Measurements from ENCODE around the gene TWF1. TPM values are rescaled to one million over a fixed set of nuclear protein-coding genes. Genes with fewer than 3 reads are reported as not detected.
"Not testable (repeated sequence)": the region's sequence is repeated elsewhere in the genome, so short reads cannot be mapped to it uniquely, and the experiment has no call there.

TWF1 gene
- total RNA-seq, 1 donor from 2014 or later = 28.4 TPM

DNA sequence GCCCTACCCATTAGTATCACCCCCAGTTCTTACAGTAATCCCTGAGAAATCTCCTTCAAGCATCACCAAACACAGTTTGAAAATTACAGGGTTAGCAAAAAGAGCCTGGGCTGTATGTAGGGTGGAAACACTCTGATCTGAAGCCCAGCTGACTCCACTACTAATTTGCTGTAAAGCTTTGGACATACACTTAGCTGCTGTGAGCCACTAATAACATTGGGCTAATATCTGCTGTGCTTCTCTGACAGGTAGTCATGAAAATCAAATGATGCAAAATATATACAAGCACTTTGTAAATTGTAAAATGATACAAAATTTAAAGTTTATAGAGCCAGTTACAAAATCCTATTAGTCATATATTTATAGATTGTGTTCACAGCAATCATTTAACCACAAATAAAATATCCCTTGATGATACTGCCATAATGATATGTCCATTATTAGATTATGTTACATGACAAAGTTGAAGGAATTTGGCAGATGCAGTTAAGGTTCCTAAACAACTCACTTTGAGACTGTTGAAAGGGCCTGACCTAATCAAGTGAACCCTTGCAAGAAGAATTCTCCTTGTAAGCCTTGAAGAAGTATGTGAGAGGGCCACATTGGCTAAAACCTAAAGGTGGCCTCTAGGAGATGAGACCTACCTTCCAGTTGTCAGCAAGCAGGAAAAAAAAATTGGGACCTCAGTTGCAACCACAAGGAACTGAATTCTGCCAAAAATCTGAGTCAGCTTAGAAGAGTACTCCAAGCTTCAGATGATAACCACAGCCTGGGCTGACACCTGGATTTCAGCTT, 19.0 kb downstream of the TWF1 start:
- no peaks in the 10 kb centered on the region for H3K4me1 Mint-ChIP-seq (ENCODE audit: low read depth)
- no peak overlapping the region for H3K27ac Mint-ChIP-seq
- no peaks in the 10 kb centered on the region for H3K9me3 Mint-ChIP-seq
- no peak for DNase-seq (ENCODE audit: low spot score)
- intact Hi-C loops (cut with micrococcal nuclease) = no loop called here
- H3K27me3 Mint-ChIP-seq (ENCODE audit: insufficient read depth) = no peaks in the 10 kb centered on the region
- H3K36me3 Mint-ChIP-seq (ENCODE audit: low read depth) = peaks cover 27% of the 10 kb centered on the region
- no peak overlapping the region for H3K4me3 Mint-ChIP-seq

DNA sequence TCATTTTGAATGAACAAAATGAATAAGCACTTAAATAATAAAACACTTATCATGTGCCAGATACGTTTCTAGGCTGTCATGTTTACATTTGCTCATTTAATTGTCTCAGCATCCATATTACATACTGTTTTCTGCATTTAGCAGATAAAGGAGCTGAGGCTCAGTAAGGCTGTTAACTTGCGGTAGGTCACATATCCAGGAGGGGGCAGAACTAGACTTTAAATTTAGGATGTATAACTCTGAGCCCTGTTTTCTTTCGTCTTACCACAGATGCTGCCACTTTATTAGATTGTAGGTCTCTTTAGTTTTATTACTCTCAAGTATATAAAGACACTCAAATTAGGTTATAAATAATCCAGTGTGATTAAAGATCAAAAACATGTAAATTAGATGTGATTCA, 29.6 kb downstream of the TWF1 start:
- peaks cover 29% of the 10 kb centered on the region for H3K36me3 Mint-ChIP-seq (ENCODE audit: low read depth)

DNA sequence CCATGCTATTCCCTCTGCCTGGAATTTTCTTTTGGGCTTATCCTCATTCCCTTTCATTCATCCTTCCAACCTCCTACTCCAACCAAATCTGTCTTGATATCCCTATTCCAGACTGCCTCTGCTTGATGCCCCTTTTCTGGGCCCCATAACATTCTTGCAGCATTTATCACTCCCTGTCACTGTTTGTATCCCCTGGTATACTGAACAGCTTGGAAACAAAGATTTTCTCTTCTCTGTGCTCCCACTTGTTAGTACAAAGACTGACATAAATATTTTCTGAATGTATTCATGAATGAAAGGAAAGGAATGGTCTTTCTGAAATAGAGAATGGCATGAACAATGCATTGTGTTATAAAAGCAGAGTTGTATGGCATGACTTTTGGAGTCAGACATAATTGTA, 39.8 kb downstream of the TWF1 start:
- no peak for DNase-seq (ENCODE audit: low spot score)

More for the DNA sequence above, 29.6 kb downstream of the TWF1 start:
- no peak for DNase-seq (ENCODE audit: low spot score)
- intact Hi-C loops (cut with micrococcal nuclease) = loop anchor here (1.0 kb wide), 1 partner anchor 106 kb away; no protein-coding TSS in a partner anchor
- no peaks in the 10 kb centered on the region for H3K27me3 Mint-ChIP-seq (ENCODE audit: insufficient read depth)
- peaks cover 6% of the 10 kb centered on the region for H3K4me1 Mint-ChIP-seq (ENCODE audit: low read depth)
- no peaks in the 10 kb centered on the region for H3K9me3 Mint-ChIP-seq
- no peak overlapping the region for H3K4me3 Mint-ChIP-seq
- no peak overlapping the region for H3K27ac Mint-ChIP-seq

DNA sequence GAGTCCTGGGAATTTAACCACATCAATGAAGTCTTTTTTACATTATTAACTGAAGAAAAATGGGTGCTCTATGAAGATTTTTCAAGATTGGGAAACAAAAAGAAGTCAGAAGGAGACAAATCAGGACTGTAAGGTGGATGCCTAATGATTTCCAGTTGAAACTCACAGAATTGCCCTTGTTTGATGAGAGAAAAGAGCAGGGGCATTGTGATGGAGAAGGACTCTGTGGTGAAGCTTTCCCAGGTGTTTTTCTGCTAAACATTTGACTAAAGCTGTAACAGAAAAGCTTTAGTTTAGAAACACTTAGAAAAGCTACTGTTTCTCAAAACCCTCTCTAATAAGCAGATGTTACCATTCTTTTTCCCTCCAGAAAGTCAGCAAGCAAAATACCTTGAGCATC, 41.6 kb downstream of the TWF1 start:
- DNase-seq (ENCODE audit: low spot score) = no peak
- Mint-ChIP-seq H3K27ac (no peak overlapping the region), H3K4me1 (ENCODE audit: low read depth) (peaks cover 30% of the 10 kb centered on the region), H3K36me3 (ENCODE audit: low read depth) (peaks cover 21% of the 10 kb centered on the region), H3K4me3 (no peak overlapping the region), H3K27me3 (ENCODE audit: insufficient read depth) (no peaks in the 10 kb centered on the region), H3K9me3 (no peaks in the 10 kb centered on the region)
- intact Hi-C loops (cut with micrococcal nuclease) = no loop called here

More for the DNA sequence above, 39.8 kb downstream of the TWF1 start:
- H3K36me3 Mint-ChIP-seq (ENCODE audit: low read depth) = peaks cover 27% of the 10 kb centered on the region
- H3K4me1 Mint-ChIP-seq (ENCODE audit: low read depth) = peaks cover 25% of the 10 kb centered on the region
- no peaks in the 10 kb centered on the region for H3K27me3 Mint-ChIP-seq (ENCODE audit: insufficient read depth)
- no peak overlapping the region for H3K4me3 Mint-ChIP-seq
- H3K27ac Mint-ChIP-seq = no peak overlapping the region
- intact Hi-C loops (cut with micrococcal nuclease) = no loop called here
- H3K9me3 Mint-ChIP-seq = no peaks in the 10 kb centered on the region

DNA sequence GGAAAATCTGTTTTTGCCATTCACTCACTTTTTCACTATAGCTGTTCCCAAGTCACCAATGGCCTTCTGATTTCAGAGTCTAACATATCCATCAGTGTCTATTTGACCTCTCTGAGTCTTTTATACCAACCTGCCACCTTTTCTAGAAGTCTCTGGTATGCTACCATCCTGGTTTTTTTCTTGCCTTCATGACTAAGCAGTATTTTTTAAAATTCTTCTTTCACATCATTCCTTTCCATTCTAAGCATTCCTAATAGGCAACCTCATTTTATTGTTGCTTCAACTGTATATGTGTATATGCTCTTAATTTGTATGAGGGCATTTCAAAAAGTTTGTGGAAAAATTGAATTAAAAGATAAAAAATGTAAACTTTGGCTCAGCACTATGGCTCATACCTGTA, 42.3 kb downstream of the TWF1 start:
- Mint-ChIP-seq H3K36me3 (ENCODE audit: low read depth) (peaks cover 18% of the 10 kb centered on the region), H3K4me1 (ENCODE audit: low read depth) (peaks cover 35% of the 10 kb centered on the region), H3K27me3 (ENCODE audit: insufficient read depth) (no peaks in the 10 kb centered on the region), H3K4me3 (no peak overlapping the region), H3K27ac (no peak overlapping the region), H3K9me3 (no peaks in the 10 kb centered on the region)
- intact Hi-C loops (cut with micrococcal nuclease) = no loop called here
- DNase-seq (ENCODE audit: low spot score) = no peak

DNA sequence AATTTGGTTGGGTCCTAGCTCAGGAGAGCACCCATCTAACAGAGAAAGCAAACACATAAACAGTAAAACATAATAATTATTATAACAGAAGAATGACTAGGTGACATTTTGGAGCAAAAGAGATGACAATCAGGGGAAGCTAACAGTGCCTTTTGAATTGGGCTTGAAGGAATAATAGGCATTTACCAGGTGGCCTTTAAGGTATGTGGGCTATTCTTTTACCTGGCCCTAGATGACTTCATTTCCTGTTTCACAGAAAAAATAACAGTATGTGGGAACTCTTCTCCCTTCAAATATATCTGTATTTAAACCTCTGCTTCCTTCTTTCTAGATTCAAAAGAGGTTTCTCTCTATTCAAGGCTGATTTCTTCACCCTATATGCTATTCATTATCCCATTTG, 43.5 kb downstream of the TWF1 start:
- Mint-ChIP-seq H3K4me1 (ENCODE audit: low read depth) (peaks cover 40% of the 10 kb centered on the region), H3K9me3 (no peaks in the 10 kb centered on the region)
- no peak for DNase-seq (ENCODE audit: low spot score)

DNA sequence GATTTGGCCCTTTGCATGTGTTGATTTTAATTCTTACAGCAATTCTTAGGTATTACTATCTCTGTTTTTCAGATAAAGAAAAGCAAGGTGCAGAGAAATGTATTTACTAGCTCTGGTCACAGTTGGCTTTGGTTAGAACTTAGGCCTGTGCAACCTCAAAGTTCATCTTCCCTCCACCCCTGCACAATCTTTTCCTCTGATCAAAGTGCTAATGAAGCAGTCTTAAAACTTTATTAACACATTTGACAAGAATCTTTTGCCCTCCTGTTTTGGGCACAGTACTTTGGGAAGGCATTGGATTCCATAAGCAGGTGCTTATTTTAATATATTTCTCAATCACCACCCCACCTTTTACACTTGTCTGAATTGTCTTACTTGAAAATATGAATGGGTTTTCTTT, 44.6 kb downstream of the TWF1 start:
- peak overlapping the region; percentile 57 for H3K4me3 Mint-ChIP-seq
- no peak overlapping the region for H3K27ac Mint-ChIP-seq
- H3K36me3 Mint-ChIP-seq (ENCODE audit: low read depth) = peaks cover 13% of the 10 kb centered on the region
- H3K9me3 Mint-ChIP-seq = no peaks in the 10 kb centered on the region
- intact Hi-C loops (cut with micrococcal nuclease) = no loop called here
- H3K4me1 Mint-ChIP-seq (ENCODE audit: low read depth) = peaks cover 48% of the 10 kb centered on the region
- H3K27me3 Mint-ChIP-seq (ENCODE audit: insufficient read depth) = no peaks in the 10 kb centered on the region
- no peak for DNase-seq (ENCODE audit: low spot score)

More for the DNA sequence above, 43.5 kb downstream of the TWF1 start:
- Mint-ChIP-seq H3K36me3 (ENCODE audit: low read depth) (peaks cover 13% of the 10 kb centered on the region), H3K27ac (no peak overlapping the region), H3K27me3 (ENCODE audit: insufficient read depth) (no peaks in the 10 kb centered on the region), H3K4me3 (no peak overlapping the region)
- intact Hi-C loops (cut with micrococcal nuclease) = no loop called here

DNA sequence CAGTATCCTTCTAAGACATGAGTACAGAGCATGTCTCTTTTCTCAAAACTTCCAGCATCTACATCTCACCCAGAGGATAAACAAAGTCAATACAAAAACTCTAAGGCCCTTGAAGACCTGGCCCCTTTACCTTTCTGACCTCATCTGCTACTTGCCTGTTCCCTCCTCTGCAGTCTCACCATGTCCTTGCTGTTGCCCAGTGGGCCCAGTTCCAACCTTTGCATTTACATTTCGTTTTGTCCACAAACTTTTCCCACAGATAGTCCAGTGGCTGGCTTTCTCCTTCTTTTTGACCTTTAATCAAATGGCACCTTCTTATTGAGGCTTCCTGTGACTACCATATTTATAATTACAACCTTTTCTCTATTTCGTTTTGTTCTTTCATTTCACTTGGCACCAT, 45.7 kb downstream of the TWF1 start:
- no peak for DNase-seq (ENCODE audit: low spot score)
- Mint-ChIP-seq H3K4me3 (peak overlapping the region; percentile 98), H3K27ac (peak overlapping the region; percentile 77), H3K4me1 (ENCODE audit: low read depth) (peaks cover 59% of the 10 kb centered on the region), H3K27me3 (ENCODE audit: insufficient read depth) (no peaks in the 10 kb centered on the region), H3K9me3 (no peaks in the 10 kb centered on the region), H3K36me3 (ENCODE audit: low read depth) (peaks cover 13% of the 10 kb centered on the region)
- intact Hi-C loops (cut with micrococcal nuclease) = no loop called here

DNA sequence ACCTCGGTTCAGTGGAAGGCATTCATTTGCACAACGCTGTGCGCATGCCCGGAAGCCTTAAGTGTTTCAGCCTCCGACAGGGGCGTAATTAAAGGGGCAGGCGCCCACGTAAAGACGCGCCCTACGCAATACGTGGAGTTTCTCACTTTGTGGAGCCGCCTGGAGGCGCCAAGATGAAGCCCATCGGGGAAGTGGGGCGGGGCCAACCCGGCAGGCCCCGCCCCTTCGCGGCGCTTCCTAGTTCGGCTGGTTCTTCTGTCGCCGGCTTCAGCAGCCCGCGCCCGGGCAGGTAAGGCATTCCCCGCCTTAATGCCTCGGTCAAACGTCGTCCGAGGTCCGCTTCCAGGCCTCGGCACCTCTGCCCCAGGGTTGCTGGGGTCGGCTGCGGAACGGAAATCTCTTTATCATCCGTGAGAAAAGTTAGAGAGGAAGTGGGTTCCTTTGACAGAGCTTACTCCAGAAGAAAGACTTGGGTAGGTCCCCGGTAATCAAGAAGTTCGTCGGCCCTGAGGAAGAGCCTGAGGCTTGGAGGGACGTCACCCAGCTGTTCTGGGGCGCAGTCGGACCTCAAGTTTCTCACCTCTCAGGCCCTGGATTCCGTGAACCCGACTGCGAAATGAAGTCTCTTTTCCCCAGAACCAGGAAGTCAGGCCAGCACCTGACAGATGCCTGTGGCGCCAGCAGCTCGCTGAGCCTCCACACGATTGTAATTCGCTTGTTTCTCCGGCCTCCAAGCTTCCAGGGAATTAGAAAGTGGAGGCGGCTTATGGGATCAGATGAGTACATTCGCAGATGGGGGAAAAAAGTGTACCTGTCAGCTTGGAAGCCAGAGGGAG, 47.2 kb downstream of the TWF1 start, which contains the start of the genes IRAK4 and PUS7L:
IRAK4 (plus strand) TSS at position 224 of the 836 bp plus-strand sequence. CDS start 9,161 bp downstream, outside the sequence.
PUS7L (minus strand) TSS at position 63 of the 836 bp plus-strand sequence. CDS start 3,545 bp downstream, outside the sequence.
- Mint-ChIP-seq H3K4me3 (peak within 1 kb of the TSS; percentile 98), H3K27ac (peak within 1 kb of the TSS; percentile 98), H3K36me3 (ENCODE audit: low read depth) (peaks cover 26% of the 10 kb centered on the region), H3K4me1 (ENCODE audit: low read depth) (peaks cover 68% of the 10 kb centered on the region), H3K9me3 (no peaks in the 10 kb centered on the region), H3K27me3 (ENCODE audit: insufficient read depth) (no peaks in the 10 kb centered on the region)
- peak; percentile 91 for DNase-seq (ENCODE audit: low spot score)
- intact Hi-C loops (cut with micrococcal nuclease) = loop anchor here (1.0 to 10.0 kb wide), 6 partner anchors 28 to 1432 kb away; partner anchors contain the start of genes PPHLN1, TMEM117, TWF1 and ZCRB1

DNA sequence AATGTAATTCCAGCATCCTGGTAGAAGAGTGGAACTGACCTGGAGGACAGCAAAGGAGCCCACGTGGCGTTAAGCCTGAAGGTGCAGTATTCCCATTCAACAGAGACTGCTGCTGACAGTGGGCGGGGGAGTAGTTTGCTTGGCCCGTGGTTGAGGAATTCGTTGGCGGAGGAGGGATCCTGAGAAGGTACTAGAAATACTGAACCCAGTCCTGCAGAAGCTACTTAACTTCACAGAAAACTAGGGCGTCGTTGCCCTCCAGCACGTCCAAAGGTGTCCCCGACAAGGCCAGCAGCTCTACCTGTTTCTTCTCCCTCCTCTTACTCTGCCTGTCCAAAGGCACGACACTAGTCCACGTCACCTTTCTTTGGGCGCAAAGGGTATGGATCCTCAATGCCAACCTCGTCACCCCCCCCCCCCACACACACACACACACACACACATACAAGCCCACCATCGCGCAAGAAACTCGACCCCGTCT, 47.8 kb downstream of the TWF1 start:
- peak overlapping the region; percentile 98 for H3K27ac Mint-ChIP-seq
- H3K27me3 Mint-ChIP-seq (ENCODE audit: insufficient read depth) = no peaks in the 10 kb centered on the region
- H3K4me1 Mint-ChIP-seq (ENCODE audit: low read depth) = peaks cover 74% of the 10 kb centered on the region
- intact Hi-C loops (cut with micrococcal nuclease) = loop anchor here (1.0 to 10.0 kb wide), 6 partner anchors 27 to 1431 kb away; partner anchors contain the start of genes PPHLN1, TMEM117, TWF1 and ZCRB1
- no peaks in the 10 kb centered on the region for H3K9me3 Mint-ChIP-seq
- peak overlapping the region; percentile 98 for H3K4me3 Mint-ChIP-seq
- peaks cover 27% of the 10 kb centered on the region for H3K36me3 Mint-ChIP-seq (ENCODE audit: low read depth)
- peak; percentile 2 for DNase-seq (ENCODE audit: low spot score)

DNA sequence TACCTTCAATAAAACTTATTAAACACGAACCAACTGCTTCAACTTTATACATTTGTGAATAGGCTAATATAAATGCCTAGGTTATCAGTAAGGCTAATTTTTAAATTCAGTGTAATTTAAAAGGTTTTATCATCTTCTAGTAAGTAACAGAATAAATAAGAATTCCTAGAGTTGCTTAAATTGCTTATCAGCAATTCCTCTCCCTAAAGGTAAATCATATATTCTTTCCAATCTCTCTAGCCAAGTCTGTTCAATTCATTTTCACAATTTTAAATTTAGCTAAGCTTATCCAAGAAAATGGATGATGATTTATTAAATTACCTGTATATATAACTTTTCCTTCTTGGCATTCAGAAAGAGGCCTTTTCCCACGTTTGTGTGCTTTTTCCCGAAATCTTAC, 52.1 kb downstream of the TWF1 start:
- intact Hi-C loops (cut with micrococcal nuclease) = loop anchor here (10.0 kb wide), 1 partner anchor 1091 kb away; no protein-coding TSS in a partner anchor
- Mint-ChIP-seq H3K36me3 (ENCODE audit: low read depth) (peaks cover 39% of the 10 kb centered on the region), H3K4me1 (ENCODE audit: low read depth) (peaks cover 54% of the 10 kb centered on the region), H3K4me3 (no peak overlapping the region), H3K27ac (no peak overlapping the region), H3K9me3 (peaks cover 7% of the 10 kb centered on the region), H3K27me3 (ENCODE audit: insufficient read depth) (no peaks in the 10 kb centered on the region)
- no peak for DNase-seq (ENCODE audit: low spot score)

DNA sequence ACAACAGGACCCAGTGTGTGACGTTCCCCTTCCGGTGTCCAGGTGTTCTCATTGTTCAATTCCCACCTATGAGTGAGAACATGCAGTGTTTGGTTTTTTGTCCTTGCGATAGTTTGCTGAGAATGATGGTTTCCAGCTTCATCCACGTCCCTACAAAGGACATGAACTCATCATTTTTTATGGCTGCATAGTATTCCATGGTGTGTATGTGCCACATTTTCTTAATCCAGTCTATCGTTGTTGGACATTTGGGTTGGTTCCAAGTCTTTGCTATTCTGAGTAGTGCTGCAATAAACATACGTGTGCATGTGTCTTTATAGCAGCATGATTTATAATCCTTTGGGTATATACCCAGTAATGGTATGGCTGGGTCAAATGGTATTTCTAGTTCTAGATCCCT, 54.8 kb downstream of the TWF1 start:
- not testable (repeated sequence) for H3K27me3 Mint-ChIP-seq (ENCODE audit: insufficient read depth); DNase-seq (ENCODE audit: low spot score); H3K27ac Mint-ChIP-seq; H3K4me3 Mint-ChIP-seq; H3K9me3 Mint-ChIP-seq
- H3K4me1 Mint-ChIP-seq (ENCODE audit: low read depth) = peaks cover 39% of the 10 kb centered on the region
- intact Hi-C loops (cut with micrococcal nuclease) = loop anchor here (10.0 kb wide), 1 partner anchor 1093 kb away; no protein-coding TSS in a partner anchor
- peaks cover 44% of the 10 kb centered on the region for H3K36me3 Mint-ChIP-seq (ENCODE audit: low read depth)

Data from activated T-helper 1 cell treated with anti-CD3 and anti-CD28 coated beads, Interleukin-12 subunit alpha, Interleukin-12 subunit beta, Interleukin-2, Interleukin-4 antibody, amounts not matched to agents 30 ng/mL and 10 ng/mL and 1 ng/mL, durations not matched to agents 14 hours and 24 hours and 36 hours (primary cell).